Transverse colon (tissue), 4 donors: ENCODE measurements around the gene CRYBG1.

Experiments
- POLR2AphosphoS5 ChIP-seq, 3 donors: sonication (generic); formaldehyde crosslinking; IDR thresholded peaks; one replicate each; pipeline ENCODE4 v1.6.1; 2016; ENCODE audit warnings: antibody characterized with exemption in 3 of 3
- TF ChIP-seq, protein P1 (sequence below), 5 experiments: fragments of 200-600 bp in 3 of 5; fragments of 450-650 bp in 2 of 5; sonication (generic) in 3 of 5; IDR thresholded peaks; 1 replicate in 2 of 5; 2 replicates in 3 of 5; pipeline ENCODE4 v1.5.1; 2016 to 2017; ENCODE audit warnings: antibody characterized with exemption in 5 of 5, inconsistent platforms in 3 of 5, mild to moderate bottlenecking in 2 of 5, moderate library complexity in 1 of 5

DNA sequence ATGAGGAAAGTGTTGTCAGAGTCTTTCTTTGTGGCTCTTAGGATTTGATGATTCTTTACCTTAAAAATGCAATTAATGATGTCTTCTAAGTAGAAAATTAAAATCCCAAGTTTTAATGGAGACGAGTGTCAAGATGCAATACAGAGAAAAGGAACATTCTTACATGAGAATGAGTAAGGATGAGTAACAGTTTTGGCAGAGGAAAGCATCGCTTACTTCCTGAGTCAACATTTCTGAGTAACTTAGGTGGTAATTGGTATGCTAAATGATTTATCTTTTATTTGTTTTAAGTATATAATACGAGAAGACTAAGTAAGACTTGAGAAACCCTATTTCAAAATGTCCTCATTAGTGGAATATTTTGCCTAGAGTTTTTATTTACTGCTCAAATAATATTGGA lies 167.5 kb downstream of the CRYBG1 start:
- TF ChIP-seq, protein P1, sequence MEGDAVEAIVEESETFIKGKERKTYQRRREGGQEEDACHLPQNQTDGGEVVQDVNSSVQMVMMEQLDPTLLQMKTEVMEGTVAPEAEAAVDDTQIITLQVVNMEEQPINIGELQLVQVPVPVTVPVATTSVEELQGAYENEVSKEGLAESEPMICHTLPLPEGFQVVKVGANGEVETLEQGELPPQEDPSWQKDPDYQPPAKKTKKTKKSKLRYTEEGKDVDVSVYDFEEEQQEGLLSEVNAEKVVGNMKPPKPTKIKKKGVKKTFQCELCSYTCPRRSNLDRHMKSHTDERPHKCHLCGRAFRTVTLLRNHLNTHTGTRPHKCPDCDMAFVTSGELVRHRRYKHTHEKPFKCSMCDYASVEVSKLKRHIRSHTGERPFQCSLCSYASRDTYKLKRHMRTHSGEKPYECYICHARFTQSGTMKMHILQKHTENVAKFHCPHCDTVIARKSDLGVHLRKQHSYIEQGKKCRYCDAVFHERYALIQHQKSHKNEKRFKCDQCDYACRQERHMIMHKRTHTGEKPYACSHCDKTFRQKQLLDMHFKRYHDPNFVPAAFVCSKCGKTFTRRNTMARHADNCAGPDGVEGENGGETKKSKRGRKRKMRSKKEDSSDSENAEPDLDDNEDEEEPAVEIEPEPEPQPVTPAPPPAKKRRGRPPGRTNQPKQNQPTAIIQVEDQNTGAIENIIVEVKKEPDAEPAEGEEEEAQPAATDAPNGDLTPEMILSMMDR (IDR thresholded peaks at IDR 0.05) = no peak
- TF ChIP-seq POLR2AphosphoS5 (IDR thresholded peaks at IDR 0.05) = no peak
